CD14-positive monocyte (primary cell): ENCODE measurements around the gene USP31. TPM values are rescaled to one million over a fixed set of nuclear protein-coding genes. Genes with fewer than 3 reads are reported as not detected.

Experiments
- DNase-seq, 3 donors: peaks; one replicate each; pipeline ENCODE4 v3.0.0-alpha.2; 2011 to 2022
- H2AFZ ChIP-seq: 2 replicates; pipeline ENCODE4 v1.6.0; 2012; ENCODE audit warnings: mild to moderate bottlenecking, low read depth, low read length, inconsistent platforms; ENCODE audit not compliant: insufficient read depth, poor library complexity, severe bottlenecking
- H3K27ac ChIP-seq, 2 donors: 1 replicate in 1 of 2; 2 replicates in 1 of 2; pipeline ENCODE4 v1.5.1; 2012 to 2013; ENCODE audit warnings: low read length in 2 of 2, control low read depth in 1 of 2, inconsistent platforms in 1 of 2, low read depth in 1 of 2, mild to moderate bottlenecking in 1 of 2
- H3K27me3 ChIP-seq, 2 donors: one replicate each; pipeline versions ENCODE4 v1.6.0 to v1.6.1; 2011 to 2013; ENCODE audit warnings: low read length in 2 of 2; ENCODE audit not compliant: control insufficient read depth in 2 of 2, insufficient read depth in 2 of 2
- H3K36me3 ChIP-seq, 2 donors: replicated peaks in 1 of 2; 1 replicate in 1 of 2; 2 replicates in 1 of 2; pipeline versions ENCODE4 v1.5.1 to v1.6.1; 2012 to 2013; ENCODE audit warnings: low read length in 2 of 2, control low read depth in 1 of 2, inconsistent platforms in 1 of 2, mild to moderate bottlenecking in 1 of 2; ENCODE audit not compliant: insufficient read depth in 2 of 2, control insufficient read depth in 1 of 2
- H3K4me1 ChIP-seq, 2 donors: 1 replicate in 1 of 2; 2 replicates in 1 of 2; pipeline versions ENCODE4 v1.5.1 to v1.6.1; 2012 to 2013; ENCODE audit warnings: low read length in 2 of 2, control low read depth in 1 of 2, inconsistent platforms in 1 of 2, mild to moderate bottlenecking in 1 of 2, moderate library complexity in 1 of 2; ENCODE audit not compliant: insufficient read depth in 2 of 2, control insufficient read depth in 1 of 2
- H3K4me2 ChIP-seq: replicated peaks from 2 replicates; pipeline ENCODE3; 2012; ENCODE audit warnings: low read length, moderate library complexity, mild to moderate bottlenecking; ENCODE audit not compliant: poor library complexity, severe bottlenecking; ENCODE audit errors: extremely low read depth
- H3K4me3 ChIP-seq, 3 experiments: fragments of 200-600 bp in 1 of 3; sonication (generic) in 1 of 3; replicated peaks in 1 of 3; 1 replicate in 2 of 3; 2 replicates in 1 of 3; pipeline ENCODE4 v1.5.1; 2011 to 2013; ENCODE audit warnings: low read length in 3 of 3, mild to moderate bottlenecking in 3 of 3, control low read depth in 2 of 3, low read depth in 2 of 3, inconsistent platforms in 1 of 3, moderate library complexity in 1 of 3
- H3K79me2 ChIP-seq: 2 replicates; pipeline ENCODE4 v1.6.0; 2012; ENCODE audit warnings: mild to moderate bottlenecking, control low read depth, inconsistent platforms, low read length, moderate library complexity; ENCODE audit not compliant: insufficient read depth
- H3K9ac ChIP-seq: 2 replicates; pipeline ENCODE4 v1.6.0; 2017; ENCODE audit warnings: low read length, mild to moderate bottlenecking; ENCODE audit not compliant: insufficient read depth, poor library complexity, severe bottlenecking
- H3K9me3 ChIP-seq, 2 donors: replicated peaks in 1 of 2; 1 replicate in 1 of 2; 2 replicates in 1 of 2; pipeline versions ENCODE4 v1.5.1 to v1.6.1; 2012 to 2013; ENCODE audit warnings: low read length in 2 of 2, control low read depth in 1 of 2; ENCODE audit not compliant: control insufficient read depth in 1 of 2, insufficient read depth in 1 of 2
- H4K20me1 ChIP-seq: 2 replicates; pipeline ENCODE4 v1.6.0; 2012; ENCODE audit warnings: mild to moderate bottlenecking, low read length, control low read depth, moderate library complexity; ENCODE audit not compliant: insufficient read depth
- H3K27ac Mint-ChIP-seq, 7 donors: one replicate each; pipeline ENCODE4 v1.8.0; 2020; ENCODE audit warnings: mild to moderate bottlenecking in 7 of 7, mixed read lengths in 7 of 7, moderate library complexity in 6 of 7, inconsistent platforms in 2 of 7
- H3K27me3 Mint-ChIP-seq, 3 donors: one replicate each; pipeline ENCODE4 v1.8.0; 2021 to 2022; ENCODE audit warnings: low read depth in 3 of 3, mild to moderate bottlenecking in 3 of 3, mixed read lengths in 3 of 3, moderate library complexity in 3 of 3, inconsistent platforms in 1 of 3
- H3K36me3 Mint-ChIP-seq, 2 donors: one replicate each; pipeline ENCODE4 v1.8.0; 2020; ENCODE audit warnings: mixed read lengths in 2 of 2, inconsistent platforms in 1 of 2, mild to moderate bottlenecking in 1 of 2
- H3K4me1 Mint-ChIP-seq: one replicate; pipeline ENCODE4 v1.8.0; 2020; ENCODE audit warnings: mild to moderate bottlenecking, mixed read lengths
- H3K4me3 Mint-ChIP-seq, 2 donors: one replicate each; pipeline ENCODE4 v1.8.0; 2020; ENCODE audit warnings: mild to moderate bottlenecking in 2 of 2, mixed read lengths in 2 of 2, moderate library complexity in 1 of 2
- H3K9me3 Mint-ChIP-seq, 7 donors: one replicate each; pipeline ENCODE4 v1.8.0; 2020 to 2022; ENCODE audit warnings: mixed read lengths in 7 of 7, mild to moderate bottlenecking in 6 of 7, moderate library complexity in 6 of 7, inconsistent platforms in 2 of 7
- whole genome bisulfite sequencing: methylation state at CpG from one replicate; pipeline ENCODE4 v1.1.5; 2013; ENCODE audit warnings: missing lambda C conversion rate; ENCODE audit not compliant: insufficient coverage; 5-methylcytosine and 5-hydroxymethylcytosine counted together
- intact Hi-C, 2 donors: fragments of 100-400 bp; cut with micrococcal nuclease; formaldehyde crosslinking; loops; one replicate each; pipeline versions ENCODE4 v1.15.0 to v1.15.1; 2023
- polyA plus RNA-seq, 3 donors: library from polyadenylated mRNA; depleted of rRNA in 1 of 3; unstranded in 2 of 3; stranded (reverse) in 1 of 3; fragments of 300-500 nt in 2 of 3; fragments of >200 nt in 1 of 3; fragmentation: Illumina TruSeq in 2 of 3; gene quantifications; 1 replicate in 2 of 3; 2 replicates in 1 of 3; pipeline ENCODE4 v1.2.3, GENCODE V29; 2012 to 2021
- TF ChIP-seq, protein P1 (sequence below): fragments of 200-600 bp; IDR thresholded peaks from one replicate; pipeline ENCODE4 v1.8.0; 2022; ENCODE audit warnings: antibody characterized with exemption, mild to moderate bottlenecking

USP31 gene
- polyA plus RNA-seq, 3 donors, result 0.15 to 4.1 (median 0.36) TPM

DNA sequence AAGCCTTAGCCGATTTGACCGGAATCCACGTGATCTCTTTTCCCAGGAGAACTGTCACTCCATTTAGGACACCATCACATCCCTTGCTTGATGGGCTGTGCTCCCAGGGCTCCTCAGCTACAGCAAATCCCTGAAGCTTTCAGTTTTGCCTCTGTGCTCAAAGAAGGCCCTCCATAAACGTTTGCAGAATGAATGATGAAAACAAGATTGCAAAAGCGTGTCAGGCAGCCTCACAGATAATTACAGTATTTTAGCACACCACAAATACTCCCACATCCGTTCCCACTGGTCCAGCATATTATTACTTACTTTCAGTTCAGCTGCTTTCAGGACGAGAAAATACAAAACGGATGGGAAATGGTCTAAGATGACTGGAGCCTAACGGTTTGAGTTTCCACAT lies 84.6 kb downstream of the USP31 start:
- H3K27me3 Mint-ChIP-seq, result peaks cover 0 to 2% (median 0%) of the 10 kb centered on the region in 3 donors
- H3K4me1 ChIP-seq, result peaks cover 0 to 13% of the 10 kb centered on the region in 2 donors
- H3K27me3 ChIP-seq, result no peaks in the 10 kb centered on the region
- H3K4me3 ChIP-seq, result peak overlapping the region in 1 of 3 experiments; percentile 13
- no peak overlapping the region for H3K4me3 Mint-ChIP-seq
- peaks cover 30 to 37% of the 10 kb centered on the region in 2 donors for H3K36me3 Mint-ChIP-seq
- intact Hi-C loops, result loop anchor here (5.0 to 10.0 kb wide), 2 partner anchors 167 to 1510 kb away; no protein-coding TSS in a partner anchor
- H4K20me1 ChIP-seq, result no peaks in the 10 kb centered on the region
- no peaks in the 10 kb centered on the region for H3K9me3 Mint-ChIP-seq
- DNase-seq, result peak in 1 of 3 donors; percentile 1
- peak overlapping the region; percentile 26 for H3K9ac ChIP-seq
- peaks cover 15 to 29% of the 10 kb centered on the region in 2 donors for H3K36me3 ChIP-seq
- H3K9me3 ChIP-seq, result no peaks in the 10 kb centered on the region
- peak overlapping the region in 1 of 7 donors; percentile 52 for H3K27ac Mint-ChIP-seq
- TF ChIP-seq, protein P1, sequence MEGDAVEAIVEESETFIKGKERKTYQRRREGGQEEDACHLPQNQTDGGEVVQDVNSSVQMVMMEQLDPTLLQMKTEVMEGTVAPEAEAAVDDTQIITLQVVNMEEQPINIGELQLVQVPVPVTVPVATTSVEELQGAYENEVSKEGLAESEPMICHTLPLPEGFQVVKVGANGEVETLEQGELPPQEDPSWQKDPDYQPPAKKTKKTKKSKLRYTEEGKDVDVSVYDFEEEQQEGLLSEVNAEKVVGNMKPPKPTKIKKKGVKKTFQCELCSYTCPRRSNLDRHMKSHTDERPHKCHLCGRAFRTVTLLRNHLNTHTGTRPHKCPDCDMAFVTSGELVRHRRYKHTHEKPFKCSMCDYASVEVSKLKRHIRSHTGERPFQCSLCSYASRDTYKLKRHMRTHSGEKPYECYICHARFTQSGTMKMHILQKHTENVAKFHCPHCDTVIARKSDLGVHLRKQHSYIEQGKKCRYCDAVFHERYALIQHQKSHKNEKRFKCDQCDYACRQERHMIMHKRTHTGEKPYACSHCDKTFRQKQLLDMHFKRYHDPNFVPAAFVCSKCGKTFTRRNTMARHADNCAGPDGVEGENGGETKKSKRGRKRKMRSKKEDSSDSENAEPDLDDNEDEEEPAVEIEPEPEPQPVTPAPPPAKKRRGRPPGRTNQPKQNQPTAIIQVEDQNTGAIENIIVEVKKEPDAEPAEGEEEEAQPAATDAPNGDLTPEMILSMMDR, result no peak
- WGBS, result 44% methylated on average over 3 of the region's 9 CpGs
- H3K79me2 ChIP-seq, result no peaks in the 10 kb centered on the region
- H2AFZ ChIP-seq, result no peak overlapping the region
- peaks cover 35% of the 10 kb centered on the region for H3K4me1 Mint-ChIP-seq
- H3K27ac ChIP-seq, result peak overlapping the region in 1 of 2 donors; percentile 11
- peak overlapping the region; percentile 35 for H3K4me2 ChIP-seq

DNA sequence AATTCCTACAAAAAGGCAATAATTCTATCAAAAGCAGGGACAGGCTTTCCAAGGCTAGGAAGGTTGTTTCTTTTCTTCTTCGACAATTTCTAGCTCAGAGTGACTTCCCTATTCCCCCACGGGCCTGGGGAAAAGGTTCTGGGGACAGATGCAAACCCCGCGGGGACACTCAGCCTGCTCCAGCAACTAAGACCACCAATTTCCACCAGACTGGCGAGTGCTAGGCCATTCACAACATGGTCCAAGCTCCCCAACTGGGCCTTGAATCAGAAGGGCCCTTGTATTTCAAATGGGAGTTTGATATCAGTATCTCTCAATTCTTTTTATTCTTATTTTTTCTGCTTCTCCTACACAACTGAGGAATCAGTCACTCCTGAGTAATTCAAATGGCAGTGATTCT lies 86.7 kb downstream of the USP31 start:
- H3K4me1 ChIP-seq, result peaks cover 0 to 13% of the 10 kb centered on the region in 2 donors
- no peak overlapping the region for H3K4me2 ChIP-seq
- H3K27me3 Mint-ChIP-seq, result peaks cover 0 to 3% (median 2%) of the 10 kb centered on the region in 3 donors
- intact Hi-C loops, result loop anchor here (5.0 to 10.0 kb wide), 2 partner anchors 165 to 1508 kb away; no protein-coding TSS in a partner anchor
- H3K9ac ChIP-seq, result no peak overlapping the region
- H3K4me3 Mint-ChIP-seq, result no peak overlapping the region
- no peaks in the 10 kb centered on the region for H3K9me3 Mint-ChIP-seq
- TF ChIP-seq, protein P1, result no peak
- peaks cover 9 to 16% of the 10 kb centered on the region in 2 donors for H3K36me3 Mint-ChIP-seq
- H3K27ac ChIP-seq, result no peak overlapping the region
- H3K79me2 ChIP-seq, result no peaks in the 10 kb centered on the region
- no peak overlapping the region for H2AFZ ChIP-seq
- H3K36me3 ChIP-seq, result peaks cover 0 to 8% of the 10 kb centered on the region in 2 donors
- 100% methylated on average over 2 of the region's 5 CpGs for WGBS
- DNase-seq, result no peak
- no peaks in the 10 kb centered on the region for H3K27me3 ChIP-seq
- no peaks in the 10 kb centered on the region for H4K20me1 ChIP-seq
- no peak overlapping the region for H3K4me3 ChIP-seq
- H3K4me1 Mint-ChIP-seq, result peaks cover 35% of the 10 kb centered on the region
- no peak overlapping the region for H3K27ac Mint-ChIP-seq
- H3K9me3 ChIP-seq, result no peaks in the 10 kb centered on the region
